Ureter (tissue), 1 donor: ENCODE results near the gene CHMP1A. TPM values are rescaled to one million over a fixed set of nuclear protein-coding genes. Genes with fewer than 3 reads are reported as not detected.

Experiments used
- DNase-seq: peaks from one replicate; pipeline ENCODE4 v3.0.0-alpha.2; 2020; ENCODE audit warnings: low spot score
- total RNA-seq: library from RNA; stranded (reverse); gene quantifications from one replicate; pipeline ENCODE4 v1.2.4, GENCODE V29; 2023
- donor health status: DM: yes; HTN: yes; CAD: no.

CHMP1A gene
- total RNA-seq, 1 donor from 2014 or later = 84.7 TPM

GRCh38 chr16:89624777-89625761 lies 32.4 kb downstream of the CHMP1A start:
- no peak for DNase-seq

DNA sequence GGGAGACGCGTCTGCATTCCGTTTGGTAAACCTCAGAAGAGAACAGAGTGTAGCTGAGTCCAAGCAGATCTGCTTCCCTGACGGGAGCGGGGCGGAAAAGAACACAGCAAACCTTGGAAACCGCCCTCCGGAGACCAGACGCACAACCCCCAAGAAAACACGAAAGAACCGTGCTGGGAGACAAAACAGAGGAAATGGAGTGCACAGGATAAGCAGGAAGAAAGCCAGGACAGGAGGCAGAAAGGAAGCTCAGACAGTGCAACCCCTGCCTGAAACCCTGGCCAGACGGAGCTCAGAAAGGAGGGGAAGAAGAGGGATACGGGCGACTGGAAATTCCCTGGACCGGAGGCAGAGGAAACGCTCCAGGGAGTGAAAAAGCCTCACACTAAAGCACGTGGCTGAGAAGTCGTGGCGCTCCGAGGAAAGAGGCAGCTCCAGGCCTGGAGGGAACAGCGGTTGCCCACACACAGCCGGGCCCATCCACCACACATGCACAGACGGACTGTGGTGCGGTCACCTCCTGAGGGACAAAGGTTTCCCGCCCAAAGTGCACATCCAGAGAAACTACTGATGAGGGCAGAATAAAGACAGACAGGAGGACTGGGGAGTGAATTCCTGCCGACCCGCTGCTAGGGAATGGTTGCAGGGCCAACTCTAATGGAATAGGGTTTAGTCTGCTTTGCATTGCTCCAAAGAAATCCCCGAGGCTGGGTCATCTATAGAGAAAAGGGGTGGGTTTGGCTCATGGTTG lies 33.8 kb downstream of the CHMP1A start:
- DNase-seq = no peak

DNA sequence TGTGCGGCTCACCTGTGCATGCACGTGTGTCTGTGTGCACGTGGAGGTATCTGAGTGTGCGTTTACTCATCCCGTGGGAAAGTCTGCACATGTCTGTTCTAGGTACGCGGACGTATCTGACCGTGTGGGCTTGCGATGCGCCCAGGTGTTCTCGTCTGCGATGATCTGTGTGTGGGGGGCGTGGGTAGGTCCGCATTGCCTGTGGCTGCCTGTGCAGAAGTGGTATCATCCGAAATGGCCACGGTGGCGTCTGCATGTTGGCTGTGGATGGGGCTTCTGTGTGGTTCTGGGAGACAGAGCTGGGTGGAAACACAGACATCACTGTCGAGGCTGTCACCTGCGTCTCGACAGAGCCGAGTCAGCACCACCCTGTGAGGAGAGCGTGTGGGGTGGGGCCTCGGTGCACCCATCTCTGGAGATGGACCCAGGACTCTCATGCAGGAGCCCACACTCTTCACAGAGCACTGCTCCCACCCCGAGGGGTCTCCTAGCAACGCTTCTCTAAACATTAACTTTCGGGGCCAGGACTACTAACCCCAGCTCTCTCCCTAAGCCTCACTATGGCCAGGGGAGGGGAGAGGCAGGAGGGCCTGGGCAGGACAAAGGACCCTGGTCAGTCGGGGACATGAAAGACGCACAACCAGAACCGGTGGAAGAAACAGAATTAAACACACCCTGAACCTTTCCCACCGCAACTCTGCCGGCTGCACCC lies 35.7 kb downstream of the CHMP1A start:
- no peak for DNase-seq

DNA sequence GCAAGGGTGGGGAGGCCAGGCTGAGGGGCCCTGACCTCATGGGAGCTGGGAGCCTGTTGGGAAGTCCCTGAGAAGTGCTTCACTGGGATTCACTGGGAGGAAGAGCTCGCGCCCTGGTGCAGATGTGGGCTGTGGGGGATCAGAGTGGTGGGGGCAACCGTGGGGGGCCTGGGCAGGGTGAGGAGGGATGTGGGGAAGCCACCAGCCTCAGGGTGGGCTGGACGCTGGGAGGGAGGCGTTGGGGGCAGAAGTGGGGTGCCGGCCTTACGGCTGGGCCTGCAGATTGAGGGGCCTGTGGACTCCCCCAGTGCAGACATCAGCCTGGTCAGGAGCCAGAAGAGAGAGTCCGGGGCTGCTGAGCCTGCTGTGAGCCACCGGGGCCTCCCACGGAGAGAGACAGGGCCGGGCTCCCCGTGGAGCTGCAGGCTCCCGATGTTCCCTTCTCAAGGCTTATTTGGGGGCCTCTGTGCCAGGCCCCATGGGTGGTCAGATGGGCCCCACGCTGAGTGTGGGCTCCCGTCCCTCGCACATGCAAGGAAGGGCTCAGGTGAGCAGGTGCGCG lies 36.3 kb downstream of the CHMP1A start:
- DNase-seq = no peak

- DNase-seq = no peak
Measured at GRCh38 chr16:89620406-89620841, 37.1 kb downstream of the CHMP1A start.

DNA sequence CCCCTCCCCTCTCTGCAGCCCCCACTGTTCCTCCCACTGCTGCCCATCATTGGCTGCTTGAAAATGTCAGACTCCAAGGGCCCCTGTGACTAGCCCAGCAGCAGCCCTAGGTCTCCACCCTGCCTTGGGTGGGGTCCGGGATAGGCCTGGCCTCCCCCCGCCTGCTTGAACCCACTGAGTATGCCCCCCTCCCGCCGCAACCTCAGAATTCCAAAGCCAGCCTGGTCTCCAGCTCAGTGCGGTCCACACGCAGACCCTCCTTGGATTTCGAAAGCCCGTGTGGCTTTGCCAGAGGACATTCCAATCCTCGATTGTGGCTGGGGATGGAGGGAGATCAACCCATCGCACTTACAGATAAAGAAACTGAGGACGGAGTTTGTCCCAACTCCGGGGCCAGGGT lies 37.7 kb downstream of the CHMP1A start:
- DNase-seq = no peak

- DNase-seq = no peak
Measured at GRCh38 chr16:89618109-89618998, 39.2 kb downstream of the CHMP1A start.

DNA sequence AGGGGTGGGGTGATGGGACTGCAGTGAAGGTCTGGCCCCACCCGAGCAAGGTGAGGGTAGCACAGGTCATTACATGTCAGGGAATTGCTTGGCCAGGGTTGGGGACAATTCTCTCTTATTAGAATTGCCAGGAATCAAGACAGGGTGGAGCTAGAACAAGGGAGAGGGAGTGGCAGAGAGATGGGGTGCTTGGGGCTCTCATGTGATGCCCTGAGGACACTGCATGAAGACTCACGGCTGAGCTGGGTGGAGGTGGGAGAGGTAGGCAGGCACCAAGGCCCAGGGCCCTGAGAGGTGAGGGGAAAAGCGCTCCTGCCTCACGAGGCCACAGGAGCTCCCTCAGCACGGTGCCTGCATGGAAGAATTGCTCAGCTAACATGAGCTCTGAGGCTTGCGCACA lies 40.5 kb downstream of the CHMP1A start:
- no peak for DNase-seq

GRCh38 chr16:89616623-89617022 lies 40.9 kb downstream of the CHMP1A start:
- no peak for DNase-seq

DNA sequence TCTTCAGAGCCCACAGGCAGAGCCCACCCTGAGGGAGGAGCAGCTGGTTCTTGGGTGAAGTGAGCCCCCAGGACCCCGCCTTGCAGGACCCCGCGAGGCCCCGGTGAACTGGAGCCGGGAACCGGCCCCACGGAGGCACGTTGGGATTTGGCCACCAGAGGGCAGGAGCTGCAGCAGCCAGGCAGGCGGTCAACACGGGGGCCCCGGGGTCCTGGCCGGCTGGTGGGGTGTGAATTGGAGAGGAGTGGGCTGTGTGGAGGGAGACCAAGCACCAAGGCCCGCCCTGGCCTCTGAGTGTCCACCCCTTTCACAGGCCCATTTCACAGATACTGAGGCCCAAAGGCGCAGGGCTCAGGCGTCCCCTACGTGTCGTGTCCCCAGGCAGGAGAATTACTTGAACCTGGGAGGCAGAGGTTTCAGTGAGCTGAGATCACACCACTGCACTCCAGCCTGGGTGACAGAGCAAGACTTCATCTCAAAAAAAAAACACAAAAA lies 41.9 kb downstream of the CHMP1A start:
- DNase-seq = no peak

DNA sequence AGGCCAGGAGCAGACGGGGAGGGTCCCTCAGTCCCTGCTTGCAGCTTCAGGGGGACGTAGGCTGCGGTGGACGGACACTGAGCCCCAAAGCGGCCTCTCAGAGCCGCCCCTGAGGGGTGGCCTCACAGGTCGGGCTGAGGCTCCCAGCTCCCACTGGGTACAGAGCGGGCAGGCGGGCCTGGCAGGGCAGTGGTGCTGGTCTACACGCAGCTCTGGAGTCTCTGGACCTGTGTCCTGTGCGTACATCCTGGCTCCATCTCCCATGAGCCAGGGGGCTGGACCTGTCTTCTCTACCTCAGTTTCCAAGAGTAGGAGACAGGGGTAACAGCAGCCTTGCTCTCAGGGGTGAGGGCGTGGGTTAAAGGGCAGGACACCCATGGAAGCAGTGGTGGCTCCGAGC lies 42.3 kb downstream of the CHMP1A start:
- no peak for DNase-seq

DNA sequence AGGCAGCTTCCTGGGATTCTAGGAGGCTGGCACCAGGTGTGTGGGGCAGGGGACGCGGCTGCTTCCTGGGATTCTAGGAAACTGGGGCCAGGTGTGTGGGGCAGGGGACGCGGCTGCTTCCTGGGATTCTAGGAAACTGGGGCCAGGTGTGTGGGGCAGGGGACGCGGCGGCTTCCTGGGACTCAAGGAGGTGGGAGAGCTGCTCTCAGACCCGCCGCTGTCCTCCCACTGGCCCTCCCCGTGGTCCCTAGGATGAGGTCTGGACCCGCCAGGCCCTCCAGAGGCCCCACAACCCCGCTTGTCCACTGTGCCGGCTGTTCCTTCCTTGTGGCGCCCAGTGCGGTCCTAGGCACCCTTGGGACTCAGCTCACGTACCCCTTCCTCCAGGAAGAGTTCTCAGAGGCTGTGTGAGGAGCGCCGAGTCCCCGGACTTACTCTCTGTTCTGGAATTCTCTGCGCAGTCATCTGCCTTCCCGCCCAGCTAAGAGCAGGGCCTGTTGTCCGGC lies 43.5 kb downstream of the CHMP1A start:
- no peak for DNase-seq

- DNase-seq = no peak
Measured at GRCh38 chr16:89613231-89613953, 44.1 kb downstream of the CHMP1A start, which contains the start of gene DPEP1. DPEP1 (plus strand) TSS chr16:89613642; CDS start chr16:89630411, 16,769 bp downstream.

DNA sequence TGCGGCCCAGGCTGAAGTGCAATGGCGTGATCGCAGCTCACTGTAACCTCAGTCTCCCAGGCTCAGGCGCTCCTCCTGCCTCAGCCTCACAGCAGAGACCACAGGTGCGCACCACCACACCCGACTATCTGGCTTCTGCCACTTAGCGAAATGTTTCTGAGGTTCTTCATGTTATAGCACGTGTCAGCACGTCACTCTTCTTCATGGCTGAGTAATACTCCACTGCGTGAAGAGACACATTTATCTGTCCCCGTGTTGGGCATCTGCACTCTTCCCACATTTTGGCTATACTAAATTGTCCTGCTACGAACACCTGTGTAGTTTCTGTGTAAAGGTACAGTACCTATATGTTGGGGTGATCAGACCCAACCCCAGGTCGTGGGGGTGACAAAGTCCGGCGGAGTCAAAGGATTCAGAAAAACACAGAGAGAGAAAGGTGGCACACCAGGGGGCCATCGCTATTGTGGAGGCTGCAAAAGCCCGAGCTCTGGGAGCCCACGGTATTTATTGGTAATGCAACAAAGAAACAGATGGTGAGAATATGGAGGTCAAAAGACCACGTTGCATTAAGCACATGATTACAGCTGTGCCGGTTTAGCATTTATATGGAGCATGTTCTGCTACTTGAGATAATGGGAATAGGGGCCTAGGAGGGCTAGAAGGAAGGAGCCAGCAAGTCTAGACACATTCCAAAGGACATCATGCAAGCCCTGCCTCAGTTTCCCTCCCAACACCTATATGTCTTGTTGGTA lies 44.9 kb downstream of the CHMP1A start:
- DNase-seq = no peak

GRCh38 chr16:89610108-89610453 lies 47.4 kb downstream of the CHMP1A start:
- no peak for DNase-seq

DNA sequence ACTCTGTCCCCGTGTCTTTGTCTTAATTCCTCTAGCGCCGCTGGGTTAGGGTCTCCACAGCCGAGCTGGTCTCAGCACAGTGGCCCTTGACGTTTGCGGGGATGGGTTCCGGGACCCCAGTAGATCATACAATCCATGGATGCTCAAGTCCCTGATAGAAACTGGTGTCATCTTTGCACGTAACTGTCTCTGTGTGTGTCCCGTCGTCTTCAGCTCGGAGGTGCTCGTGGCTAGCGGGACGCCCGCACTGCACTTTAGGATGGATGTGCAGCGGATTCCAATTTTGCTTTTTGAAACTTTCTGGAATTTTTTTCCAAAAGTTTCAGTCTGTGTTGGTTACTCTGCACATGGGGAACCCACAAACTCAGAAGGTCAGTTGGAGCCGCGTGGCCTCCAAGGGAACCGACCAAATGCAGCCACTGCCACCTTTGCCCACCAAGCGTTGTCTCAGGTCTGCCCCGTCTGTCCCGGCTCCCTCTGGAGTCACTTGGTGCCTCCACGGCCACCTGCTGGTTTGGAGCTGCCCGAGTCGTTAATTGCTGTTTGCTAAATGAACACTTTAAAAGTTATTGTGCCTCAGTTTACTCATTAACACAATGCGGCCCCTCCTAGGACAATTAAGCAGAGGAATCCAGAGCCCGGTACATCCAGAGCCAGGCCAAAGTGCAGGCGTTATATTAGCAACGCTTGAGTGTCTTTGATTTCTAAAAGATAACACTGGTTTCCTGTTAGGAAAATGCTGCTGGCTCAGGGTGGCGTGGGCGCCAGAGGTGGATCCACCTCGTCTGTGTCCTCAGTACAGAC lies 49.4 kb downstream of the CHMP1A start:
- DNase-seq = no peak

DNA sequence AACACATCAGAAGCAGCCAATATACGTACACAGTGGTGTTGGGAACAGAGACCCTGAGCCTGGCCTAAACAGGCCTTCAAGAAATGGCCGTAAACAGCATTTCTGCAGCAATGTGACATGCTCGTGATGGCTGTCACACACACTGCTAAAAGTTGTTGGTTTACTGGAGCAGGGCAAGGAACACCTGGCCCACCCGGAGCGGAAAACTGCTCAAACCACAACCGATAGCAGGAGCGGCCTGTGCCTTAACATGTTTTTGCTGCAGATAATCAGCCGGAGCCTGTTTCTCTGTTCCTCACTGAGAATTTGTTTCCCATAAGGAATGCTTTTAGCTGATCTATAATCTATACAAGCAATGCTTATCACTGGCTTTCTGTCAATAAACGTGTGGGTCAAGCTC lies 50.1 kb downstream of the CHMP1A start:
- no peak for DNase-seq

GRCh38 chr16:89606006-89606405 lies 51.5 kb downstream of the CHMP1A start:
- no peak for DNase-seq
